Natural killer cell (primary cell): ENCODE measurements around the gene FSIP1. TPM values are rescaled to one million over a fixed set of nuclear protein-coding genes. Genes with fewer than 3 reads are reported as not detected.

Experiments
- ATAC-seq, 3 donors: fragments of 150-1000 bp in 2 of 3; fragments of 200-7000 bp in 1 of 3; cut with Tn5 transposase; 1 replicate in 1 of 3; 2 replicates in 2 of 3; pipeline ENCODE4 v1.10.0; 2021; ENCODE audit warnings: mild to moderate bottlenecking in 2 of 3, moderate library complexity in 2 of 3
- DNase-seq, 2 donors: peaks; one replicate each; pipeline versions ENCODE4 v3.0.0 to v3.0.0-alpha.2; 2013 to 2021; ENCODE audit warnings: mixed read lengths in 1 of 2
- H3K27ac ChIP-seq: one replicate; pipeline ENCODE4 v1.5.1; 2013; ENCODE audit warnings: mild to moderate bottlenecking, low read length
- H3K27me3 ChIP-seq: one replicate; pipeline ENCODE4 v1.6.1; 2013; ENCODE audit warnings: low read length; ENCODE audit not compliant: control insufficient read depth, insufficient read depth
- H3K36me3 ChIP-seq: one replicate; pipeline ENCODE4 v1.6.1; 2013; ENCODE audit warnings: low read length; ENCODE audit not compliant: control insufficient read depth, insufficient read depth
- H3K4me1 ChIP-seq: one replicate; pipeline ENCODE4 v1.6.1; 2013; ENCODE audit warnings: low read length; ENCODE audit not compliant: control insufficient read depth, insufficient read depth
- H3K4me3 ChIP-seq: one replicate; pipeline ENCODE4 v1.5.1; 2013; ENCODE audit warnings: low read length
- H3K9me3 ChIP-seq: one replicate; pipeline ENCODE4 v1.6.1; 2013; ENCODE audit warnings: low read length; ENCODE audit not compliant: control insufficient read depth, insufficient read depth
- H3K27ac Mint-ChIP-seq, 2 donors: one replicate each; pipeline ENCODE4 v1.8.0; 2022; ENCODE audit warnings: mild to moderate bottlenecking in 2 of 2, mixed read lengths in 2 of 2, moderate library complexity in 1 of 2
- H3K27me3 Mint-ChIP-seq, 2 donors: one replicate each; pipeline ENCODE4 v1.8.0; 2022; ENCODE audit warnings: low read depth in 2 of 2, mixed read lengths in 2 of 2
- H3K36me3 Mint-ChIP-seq: one replicate; pipeline ENCODE4 v1.8.0; 2022; ENCODE audit warnings: mixed read lengths
- H3K4me1 Mint-ChIP-seq, 2 donors: one replicate each; pipeline ENCODE4 v1.8.0; 2022; ENCODE audit warnings: mixed read lengths in 2 of 2
- H3K4me3 Mint-ChIP-seq: one replicate; pipeline ENCODE4 v1.8.0; 2022; ENCODE audit warnings: mild to moderate bottlenecking, moderate library complexity, mixed read lengths
- H3K9me3 Mint-ChIP-seq, 2 donors: one replicate each; pipeline ENCODE4 v1.8.0; 2022; ENCODE audit warnings: mixed read lengths in 2 of 2
- WGBS: methylation state at CpG from one replicate; pipeline ENCODE4 v1.1.7; 2013; ENCODE audit warnings: missing lambda C conversion rate; ENCODE audit not compliant: insufficient coverage; 5-methylcytosine and 5-hydroxymethylcytosine counted together
- intact Hi-C: fragments of 100-400 bp; cut with micrococcal nuclease; formaldehyde crosslinking; loops from one replicate; pipeline ENCODE4 v1.14.2; 2022
- total RNA-seq, 4 donors: library from RNA; stranded (reverse); fragments of 120-200 nt in 1 of 4; gene quantifications; one replicate each; pipeline versions ENCODE4 v1.2.3 to v1.2.4, GENCODE V29; 2013 to 2022
- TF ChIP-seq, protein P1 (sequence below): fragments of 200-600 bp; IDR thresholded peaks from one replicate; pipeline ENCODE4 v1.8.0; 2022; ENCODE audit warnings: antibody characterized with exemption

Gene FSIP1
- total RNA-seq, 3 donors from 2014 or later (not counting 1 experiment from before 2014, with no cell fraction given), result 1.1 to 2.3 (median 1.8) TPM

DNA sequence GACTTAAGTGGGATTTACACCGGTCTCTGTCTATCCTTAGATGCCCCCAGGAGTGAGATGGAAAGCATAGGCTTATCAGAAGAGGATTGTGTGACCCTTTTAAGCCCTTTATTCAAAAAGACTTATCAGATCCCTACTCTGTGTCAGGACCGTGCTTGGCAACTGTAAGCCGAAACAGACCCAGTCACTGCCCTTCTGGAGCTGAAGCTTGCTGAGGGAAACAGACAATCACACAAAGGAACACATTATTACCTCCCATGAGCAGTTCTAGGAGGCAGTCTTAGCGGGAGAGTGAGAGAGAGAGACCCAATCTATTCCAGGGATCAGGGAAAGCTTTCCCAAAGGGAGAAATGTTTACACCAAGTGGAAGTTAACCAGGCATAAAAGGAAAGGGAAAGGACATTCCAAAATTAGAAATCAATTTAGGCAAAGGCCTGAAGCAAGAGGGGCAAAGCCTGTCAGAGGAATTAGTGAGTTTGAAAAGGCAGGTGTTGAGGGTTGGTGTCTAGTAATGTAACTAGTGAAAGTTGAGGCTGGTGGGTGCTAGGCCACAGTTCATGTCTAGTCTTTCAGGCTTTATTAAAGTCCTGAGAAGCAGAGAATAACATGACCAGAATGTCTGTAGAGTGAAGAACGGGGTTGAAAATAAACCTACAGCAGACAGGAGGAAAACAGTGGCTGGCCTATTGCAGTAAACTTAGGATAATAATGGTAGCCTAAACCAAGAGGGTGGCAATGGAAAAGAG lies 115.1 kb downstream of the FSIP1 start:
- TF ChIP-seq, protein P1, sequence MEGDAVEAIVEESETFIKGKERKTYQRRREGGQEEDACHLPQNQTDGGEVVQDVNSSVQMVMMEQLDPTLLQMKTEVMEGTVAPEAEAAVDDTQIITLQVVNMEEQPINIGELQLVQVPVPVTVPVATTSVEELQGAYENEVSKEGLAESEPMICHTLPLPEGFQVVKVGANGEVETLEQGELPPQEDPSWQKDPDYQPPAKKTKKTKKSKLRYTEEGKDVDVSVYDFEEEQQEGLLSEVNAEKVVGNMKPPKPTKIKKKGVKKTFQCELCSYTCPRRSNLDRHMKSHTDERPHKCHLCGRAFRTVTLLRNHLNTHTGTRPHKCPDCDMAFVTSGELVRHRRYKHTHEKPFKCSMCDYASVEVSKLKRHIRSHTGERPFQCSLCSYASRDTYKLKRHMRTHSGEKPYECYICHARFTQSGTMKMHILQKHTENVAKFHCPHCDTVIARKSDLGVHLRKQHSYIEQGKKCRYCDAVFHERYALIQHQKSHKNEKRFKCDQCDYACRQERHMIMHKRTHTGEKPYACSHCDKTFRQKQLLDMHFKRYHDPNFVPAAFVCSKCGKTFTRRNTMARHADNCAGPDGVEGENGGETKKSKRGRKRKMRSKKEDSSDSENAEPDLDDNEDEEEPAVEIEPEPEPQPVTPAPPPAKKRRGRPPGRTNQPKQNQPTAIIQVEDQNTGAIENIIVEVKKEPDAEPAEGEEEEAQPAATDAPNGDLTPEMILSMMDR, result no peak
- Histone ChIP-seq H3K27me3 (no peaks in the 10 kb centered on the region), H3K4me3 (no peak overlapping the region), H3K9me3 (no peaks in the 10 kb centered on the region), H3K4me1 (no peaks in the 10 kb centered on the region), H3K36me3 (no peaks in the 10 kb centered on the region), H3K27ac (no peak overlapping the region)
- no peaks in the 10 kb centered on the region for H3K36me3 Mint-ChIP-seq
- intact Hi-C loops, result loop anchor here (2.0 kb wide), 1 partner anchor 43 kb away; no protein-coding TSS in a partner anchor
- peak in 2 of 3 donors; percentile 39 to 77 for ATAC-seq
- H3K9me3 Mint-ChIP-seq, result no peaks in the 10 kb centered on the region
- no peaks in the 10 kb centered on the region for H3K27me3 Mint-ChIP-seq
- peak overlapping the region; percentile 50 to 66 for H3K27ac Mint-ChIP-seq
- H3K4me1 Mint-ChIP-seq, result peaks cover 39 to 59% of the 10 kb centered on the region in 2 donors
- no peak overlapping the region for H3K4me3 Mint-ChIP-seq
- 95% methylated on average over 5 of the region's 5 CpGs for WGBS
- DNase-seq, result peak in 1 of 2 donors; percentile 19

DNA sequence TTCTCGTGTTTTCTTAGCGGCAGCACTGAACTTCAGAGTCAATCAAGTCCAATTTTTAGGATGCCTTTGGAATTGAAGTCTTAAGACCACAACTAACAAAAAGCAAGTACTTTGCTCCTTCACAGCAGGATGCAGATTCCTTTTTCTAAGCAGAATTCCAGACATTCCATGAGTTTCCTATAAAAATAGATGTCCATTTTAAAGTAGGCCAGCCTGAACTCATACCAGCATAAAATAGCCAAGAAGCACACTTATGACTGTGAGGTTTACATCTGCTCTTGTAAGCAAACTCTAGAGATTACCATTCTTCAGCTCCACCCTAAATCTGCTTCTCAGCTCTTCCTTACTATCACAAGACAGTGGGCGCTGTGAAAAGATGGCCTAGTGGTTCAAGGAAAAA lies 116.0 kb downstream of the FSIP1 start:
- Histone ChIP-seq H3K27me3 (no peaks in the 10 kb centered on the region), H3K9me3 (no peaks in the 10 kb centered on the region), H3K27ac (no peak overlapping the region), H3K4me1 (no peaks in the 10 kb centered on the region), H3K4me3 (no peak overlapping the region), H3K36me3 (no peaks in the 10 kb centered on the region)
- Mint-ChIP-seq H3K27me3 (no peaks in the 10 kb centered on the region), H3K27ac (peak overlapping the region in 1 of 2 donors; percentile 66), H3K36me3 (no peaks in the 10 kb centered on the region), H3K4me1 (peaks cover 39 to 53% of the 10 kb centered on the region in 2 donors), H3K4me3 (no peak overlapping the region), H3K9me3 (no peaks in the 10 kb centered on the region)
- DNase-seq, result no peak
- 90% methylated on average over 3 of the region's 3 CpGs for WGBS
- intact Hi-C loops, result loop anchor here (2.0 kb wide), 1 partner anchor 42 kb away; no protein-coding TSS in a partner anchor
- TF ChIP-seq, protein P1, result no peak
- no peak for ATAC-seq

DNA sequence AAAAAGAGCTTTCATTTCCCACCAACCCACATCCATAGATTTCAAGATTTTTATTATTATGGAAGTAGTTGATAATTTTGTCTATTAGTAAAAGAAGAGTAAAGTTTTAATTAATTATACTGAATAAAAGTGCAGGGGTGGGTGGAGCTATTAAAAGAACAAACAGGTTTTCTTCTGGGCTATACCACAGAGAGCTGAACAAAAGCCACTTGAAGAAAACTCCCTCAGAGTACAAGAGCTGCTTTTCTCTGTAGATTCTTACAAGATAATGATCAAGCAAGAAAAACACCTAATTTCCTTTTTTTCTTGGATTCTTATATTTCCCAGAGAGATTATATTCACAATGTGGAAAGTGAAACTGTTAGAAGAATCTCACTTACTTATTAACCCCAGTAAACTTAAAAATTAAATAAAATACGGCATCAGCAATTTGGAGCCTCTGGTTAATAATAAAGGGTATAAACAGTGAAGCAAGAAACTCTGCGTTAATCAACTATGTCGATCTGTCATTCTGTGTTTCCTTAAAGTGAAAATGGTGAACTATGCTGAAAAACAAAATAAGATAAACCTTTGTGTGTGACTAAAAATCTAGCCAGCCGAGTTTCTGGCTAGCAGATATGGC lies 116.9 kb downstream of the FSIP1 start:
- Mint-ChIP-seq H3K4me1 (peaks cover 35 to 48% of the 10 kb centered on the region in 2 donors), H3K9me3 (no peaks in the 10 kb centered on the region), H3K4me3 (peak overlapping the region; percentile 64), H3K27ac (peak overlapping the region; percentile 64 to 69), H3K36me3 (no peaks in the 10 kb centered on the region), H3K27me3 (no peaks in the 10 kb centered on the region)
- Histone ChIP-seq H3K27ac (no peak overlapping the region), H3K9me3 (no peaks in the 10 kb centered on the region), H3K36me3 (no peaks in the 10 kb centered on the region), H3K4me1 (no peaks in the 10 kb centered on the region), H3K27me3 (no peaks in the 10 kb centered on the region), H3K4me3 (no peak overlapping the region)
- TF ChIP-seq, protein P1, result no peak
- intact Hi-C loops, result loop anchor here (2.0 kb wide), 1 partner anchor 41 kb away; no protein-coding TSS in a partner anchor
- DNase-seq (peak in 1 of 2 donors; percentile 7), ATAC-seq (peak in 2 of 3 donors; percentile 62 to 65)
- 65% methylated on average over 3 of the region's 4 CpGs for WGBS
